ENCODE results near the gene IL20RA. TPM values are rescaled to one million over a fixed set of nuclear protein-coding genes. Genes with fewer than 3 reads are reported as not detected.
A peak's percentile ranks its signal among the peaks of the same experiment; 100 is the strongest.

IL20RA gene
- total RNA-seq, 1 donor = 0.18 TPM

DNA sequence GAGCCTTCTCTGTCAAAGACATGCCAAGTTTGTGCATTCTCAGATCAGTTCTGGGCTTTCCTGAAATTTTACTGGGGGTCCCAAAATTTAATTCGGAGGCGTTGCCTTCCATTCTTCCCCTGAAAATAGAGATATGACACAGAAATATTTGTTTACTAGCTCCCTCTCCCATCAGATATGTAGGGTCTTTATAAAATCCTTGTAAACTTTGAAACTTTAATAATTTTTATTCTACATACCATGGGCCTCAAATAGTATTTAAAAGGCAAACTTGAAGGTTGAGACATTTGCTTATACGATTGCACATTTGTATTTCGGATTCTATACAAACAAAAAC, 54.6 kb downstream of the IL20RA start:
- TF ChIP-seq, protein P1, sequence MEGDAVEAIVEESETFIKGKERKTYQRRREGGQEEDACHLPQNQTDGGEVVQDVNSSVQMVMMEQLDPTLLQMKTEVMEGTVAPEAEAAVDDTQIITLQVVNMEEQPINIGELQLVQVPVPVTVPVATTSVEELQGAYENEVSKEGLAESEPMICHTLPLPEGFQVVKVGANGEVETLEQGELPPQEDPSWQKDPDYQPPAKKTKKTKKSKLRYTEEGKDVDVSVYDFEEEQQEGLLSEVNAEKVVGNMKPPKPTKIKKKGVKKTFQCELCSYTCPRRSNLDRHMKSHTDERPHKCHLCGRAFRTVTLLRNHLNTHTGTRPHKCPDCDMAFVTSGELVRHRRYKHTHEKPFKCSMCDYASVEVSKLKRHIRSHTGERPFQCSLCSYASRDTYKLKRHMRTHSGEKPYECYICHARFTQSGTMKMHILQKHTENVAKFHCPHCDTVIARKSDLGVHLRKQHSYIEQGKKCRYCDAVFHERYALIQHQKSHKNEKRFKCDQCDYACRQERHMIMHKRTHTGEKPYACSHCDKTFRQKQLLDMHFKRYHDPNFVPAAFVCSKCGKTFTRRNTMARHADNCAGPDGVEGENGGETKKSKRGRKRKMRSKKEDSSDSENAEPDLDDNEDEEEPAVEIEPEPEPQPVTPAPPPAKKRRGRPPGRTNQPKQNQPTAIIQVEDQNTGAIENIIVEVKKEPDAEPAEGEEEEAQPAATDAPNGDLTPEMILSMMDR (IDR thresholded peaks at IDR 0.05; ENCODE audit: insufficient read depth, low read length) = no peak
- peak overlapping the region; percentile 37 for H3K4me3 ChIP-seq (ENCODE audit: low read depth, low read length)

DNA sequence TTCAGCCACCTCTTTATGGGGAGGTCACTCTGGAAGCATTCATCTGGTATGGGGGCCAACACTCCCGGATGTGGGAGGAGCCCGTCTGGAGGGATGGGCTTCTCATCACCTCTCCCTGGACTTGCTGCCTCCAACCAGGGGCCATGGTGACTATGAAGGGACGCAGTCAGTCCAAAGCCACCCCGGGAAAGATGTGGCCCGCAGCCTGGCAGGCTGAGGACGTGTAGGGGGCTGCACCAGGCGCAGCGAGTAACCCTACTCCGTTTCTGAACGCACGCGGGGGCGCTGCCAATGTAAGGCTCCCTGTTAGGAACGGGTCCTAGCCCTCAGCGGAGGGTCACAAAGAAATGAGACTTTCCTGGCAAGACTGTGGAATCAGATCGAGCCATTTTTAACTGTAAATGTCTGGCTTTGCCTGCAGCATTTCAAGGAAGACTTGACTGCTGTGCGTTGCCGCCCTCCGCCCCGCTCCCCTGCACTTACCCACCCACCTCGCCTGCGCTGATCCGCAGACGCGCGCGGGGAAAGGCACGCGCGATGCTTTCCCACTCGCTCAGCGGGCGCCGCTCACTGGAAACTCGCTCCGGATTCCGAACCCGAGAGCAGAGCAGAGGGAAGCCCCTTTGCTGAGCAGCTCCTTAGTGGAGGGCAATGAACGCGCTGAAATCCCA, 55.1 kb downstream of the IL20RA start:
- TF ChIP-seq, protein P1 (IDR thresholded peaks at IDR 0.05; ENCODE audit: insufficient read depth, low read length) = no peak
- no peak for DNase-seq (ENCODE audit: low read depth)
- peak overlapping the region; percentile 37 for H3K4me3 ChIP-seq (ENCODE audit: low read depth, low read length)

More for the DNA sequence above, 54.6 kb downstream of the IL20RA start:
- DNase-seq (ENCODE audit: low read depth) = no peak

DNA sequence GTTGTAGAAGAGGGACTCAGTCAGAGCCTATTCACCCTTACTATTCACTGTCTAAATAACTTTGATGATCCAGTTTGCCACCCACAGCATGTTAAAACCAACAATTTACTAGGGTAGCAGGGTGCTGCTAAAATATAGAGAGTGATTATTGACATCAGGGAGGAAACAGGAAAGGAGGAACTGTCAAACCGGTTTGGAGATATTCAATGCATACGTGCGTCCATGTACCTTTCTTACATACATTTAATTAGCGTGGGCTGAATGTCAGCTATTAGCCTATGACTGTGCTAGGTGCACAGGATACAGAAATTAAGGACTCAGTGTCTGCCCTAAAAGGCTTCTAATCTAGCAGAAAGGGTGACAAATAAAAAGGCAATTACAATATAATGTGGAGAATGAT, 57.2 kb downstream of the IL20RA start:
- TF ChIP-seq, protein P1 (IDR thresholded peaks at IDR 0.05; ENCODE audit: insufficient read depth, low read length) = no peak
- no peak overlapping the region for H3K4me3 ChIP-seq (ENCODE audit: low read depth, low read length)
- DNase-seq (ENCODE audit: low read depth) = no peak

DNA sequence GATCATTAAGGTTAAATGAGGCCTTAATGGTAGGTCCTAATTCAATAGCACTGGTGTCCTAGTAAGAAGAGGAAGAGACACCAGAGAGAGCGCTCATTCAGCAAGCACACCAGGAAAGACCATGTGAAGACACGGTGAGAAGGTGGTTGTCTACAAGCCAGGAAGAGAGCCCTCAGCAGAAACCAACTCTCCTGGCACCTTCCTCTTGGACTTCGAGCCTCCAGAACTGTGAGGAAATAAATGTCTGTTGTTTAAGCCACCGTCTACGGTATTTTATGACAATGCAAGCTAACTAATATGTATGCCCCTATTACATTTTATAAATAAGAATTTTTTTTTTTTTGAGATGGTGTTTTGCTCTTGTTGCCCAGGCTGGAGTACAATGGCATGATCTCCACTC, 59.3 kb downstream of the IL20RA start:
- H3K4me3 ChIP-seq (ENCODE audit: low read depth, low read length) = no peak overlapping the region
- no peak for DNase-seq (ENCODE audit: low read depth)
- TF ChIP-seq, protein P1 (IDR thresholded peaks at IDR 0.05; ENCODE audit: insufficient read depth, low read length) = no peak

DNA sequence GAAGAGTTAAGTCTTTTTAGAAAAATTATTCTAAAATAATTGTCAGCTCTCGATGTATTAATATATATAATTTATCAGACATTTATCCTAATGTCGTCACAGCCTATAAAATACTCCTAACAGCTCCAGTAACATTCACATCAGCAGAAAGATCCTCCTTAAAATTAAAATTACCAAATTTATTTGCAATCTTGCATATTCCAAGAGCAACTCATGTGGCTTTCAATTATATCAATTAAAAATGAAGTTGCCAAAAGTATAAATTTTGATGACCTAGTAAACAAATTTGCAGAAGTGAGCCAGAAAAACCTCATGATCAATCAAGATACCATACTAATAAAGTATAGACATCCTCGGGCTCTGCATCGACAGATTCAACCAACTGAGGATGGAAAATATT, 60.2 kb downstream of the IL20RA start:
- no peak for DNase-seq (ENCODE audit: low read depth)
- H3K4me3 ChIP-seq (ENCODE audit: low read depth, low read length) = no peak overlapping the region
- TF ChIP-seq, protein P1 (IDR thresholded peaks at IDR 0.05; ENCODE audit: insufficient read depth, low read length) = no peak

DNA sequence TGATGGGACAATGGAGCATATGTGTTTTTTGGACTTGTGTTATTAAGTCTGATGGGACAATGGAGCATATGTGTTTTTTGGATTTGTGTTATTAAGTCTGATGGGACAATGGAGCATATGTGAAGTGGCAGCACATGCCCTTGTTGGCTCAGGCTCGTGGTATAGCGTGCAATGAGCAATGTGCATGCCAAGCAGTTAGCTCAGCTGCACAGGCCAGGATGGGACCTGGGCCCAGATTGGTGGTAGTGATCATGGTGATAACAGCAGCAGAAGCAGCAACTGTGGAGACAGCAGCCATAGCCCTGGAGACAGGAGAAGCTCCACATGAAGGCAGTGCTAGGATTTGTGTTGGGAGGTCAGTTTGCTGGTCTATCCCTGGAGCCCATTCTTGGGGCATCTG, 61.1 kb downstream of the IL20RA start:
- H3K4me3 ChIP-seq (ENCODE audit: low read depth, low read length) = no peak overlapping the region
- no peak for DNase-seq (ENCODE audit: low read depth)
- TF ChIP-seq, protein P1 (IDR thresholded peaks at IDR 0.05; ENCODE audit: insufficient read depth, low read length) = no peak

DNA sequence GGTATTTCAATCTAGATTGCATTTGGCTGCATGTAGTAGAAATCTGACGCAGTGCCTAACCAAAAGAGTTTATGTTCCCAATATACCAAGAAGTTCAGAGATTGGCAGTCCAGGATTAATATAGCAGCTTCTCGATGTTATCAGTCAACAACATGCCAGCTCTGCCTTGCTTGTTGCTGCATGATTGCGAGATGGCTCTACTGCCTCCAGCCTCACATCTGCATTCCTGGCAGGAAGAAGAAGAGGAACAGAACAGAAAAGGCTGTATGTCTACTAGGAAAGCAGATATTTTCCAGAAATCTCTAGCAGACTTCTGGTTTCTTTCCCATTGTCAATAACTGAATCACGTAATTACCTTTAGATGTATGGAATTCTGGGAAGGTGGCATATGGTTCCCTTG, 61.8 kb downstream of the IL20RA start:
- H3K4me3 ChIP-seq (ENCODE audit: low read depth, low read length) = no peak overlapping the region
- DNase-seq (ENCODE audit: low read depth) = peak; percentile 5
- TF ChIP-seq, protein P1 (IDR thresholded peaks at IDR 0.05; ENCODE audit: insufficient read depth, low read length) = no peak

Data from fibroblast of the aortic adventitia (primary cell).